ENCODE data around the gene SERPINA3.

SERPINA3 gene

GRCh38 chr14:94654071-94654861 is 42.1 kb downstream of the SERPINA3 start:
- TF ChIP-seq, protein P1, sequence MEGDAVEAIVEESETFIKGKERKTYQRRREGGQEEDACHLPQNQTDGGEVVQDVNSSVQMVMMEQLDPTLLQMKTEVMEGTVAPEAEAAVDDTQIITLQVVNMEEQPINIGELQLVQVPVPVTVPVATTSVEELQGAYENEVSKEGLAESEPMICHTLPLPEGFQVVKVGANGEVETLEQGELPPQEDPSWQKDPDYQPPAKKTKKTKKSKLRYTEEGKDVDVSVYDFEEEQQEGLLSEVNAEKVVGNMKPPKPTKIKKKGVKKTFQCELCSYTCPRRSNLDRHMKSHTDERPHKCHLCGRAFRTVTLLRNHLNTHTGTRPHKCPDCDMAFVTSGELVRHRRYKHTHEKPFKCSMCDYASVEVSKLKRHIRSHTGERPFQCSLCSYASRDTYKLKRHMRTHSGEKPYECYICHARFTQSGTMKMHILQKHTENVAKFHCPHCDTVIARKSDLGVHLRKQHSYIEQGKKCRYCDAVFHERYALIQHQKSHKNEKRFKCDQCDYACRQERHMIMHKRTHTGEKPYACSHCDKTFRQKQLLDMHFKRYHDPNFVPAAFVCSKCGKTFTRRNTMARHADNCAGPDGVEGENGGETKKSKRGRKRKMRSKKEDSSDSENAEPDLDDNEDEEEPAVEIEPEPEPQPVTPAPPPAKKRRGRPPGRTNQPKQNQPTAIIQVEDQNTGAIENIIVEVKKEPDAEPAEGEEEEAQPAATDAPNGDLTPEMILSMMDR (conservative IDR thresholded peaks at IDR 0.05; ENCODE audit: low read depth, low read length), result no peak
- DNase-seq (ENCODE audit: low read depth), result no peak
- H3K4me3 ChIP-seq (ENCODE audit: low read length), result no peak overlapping the region

DNA sequence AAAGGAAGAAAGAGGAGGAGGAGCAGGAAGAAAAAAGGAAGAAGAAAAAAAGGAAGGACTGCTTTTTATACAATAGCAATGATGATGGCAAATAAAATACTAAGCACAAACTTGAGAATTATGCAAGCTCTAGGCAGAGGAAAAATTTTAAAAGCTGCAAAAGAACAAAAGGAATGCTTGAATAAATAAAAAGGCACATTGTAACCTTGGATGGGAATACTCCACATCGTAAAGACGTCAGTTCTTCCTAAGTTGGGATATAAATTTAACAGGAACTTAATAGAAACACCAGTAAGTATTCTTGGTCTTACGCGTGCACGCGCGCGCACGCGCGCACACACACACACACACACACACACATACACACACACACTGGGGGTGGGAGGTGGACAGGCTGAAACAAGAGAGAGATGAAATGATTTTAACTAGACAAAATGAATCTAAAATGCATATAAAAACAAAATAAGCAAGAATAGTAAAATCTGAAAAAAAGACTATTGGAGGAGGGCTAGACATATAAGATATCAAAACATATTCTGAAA is 43.0 kb downstream of the SERPINA3 start:
- DNase-seq (ENCODE audit: low read depth), result no peak
- TF ChIP-seq, protein P1 (conservative IDR thresholded peaks at IDR 0.05; ENCODE audit: low read depth, low read length), result no peak
- H3K4me3 ChIP-seq (ENCODE audit: low read length), result no peak overlapping the region

- H3K4me3 ChIP-seq (ENCODE audit: low read length), result no peak overlapping the region
- TF ChIP-seq, protein P1 (conservative IDR thresholded peaks at IDR 0.05; ENCODE audit: low read depth, low read length), result no peak
- DNase-seq (ENCODE audit: low read depth), result no peak
Measured at GRCh38 chr14:94656043-94656442, 43.9 kb downstream of the SERPINA3 start.

DNA sequence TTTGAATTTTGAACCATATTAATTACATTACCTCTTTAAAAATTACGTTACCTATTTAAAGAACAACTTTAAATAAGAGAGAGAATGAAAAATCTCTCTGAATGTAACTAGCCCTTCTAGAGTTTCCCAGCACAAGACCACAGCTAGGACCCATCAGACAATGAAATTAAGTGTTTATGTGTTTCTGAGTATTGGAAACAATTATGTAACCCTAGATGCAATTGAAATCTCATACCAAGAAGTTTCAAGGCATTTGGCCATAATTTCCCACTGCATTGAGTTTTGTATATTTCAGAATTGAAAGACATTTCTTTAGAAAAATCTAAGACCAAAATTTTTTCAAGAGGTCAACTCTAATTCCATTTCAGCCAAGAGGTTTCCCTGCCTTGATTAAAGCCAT is 47.1 kb downstream of the SERPINA3 start:
- H3K4me3 ChIP-seq (ENCODE audit: low read length), result no peak overlapping the region
- DNase-seq (ENCODE audit: low read depth), result no peak
- TF ChIP-seq, protein P1 (conservative IDR thresholded peaks at IDR 0.05; ENCODE audit: low read depth, low read length), result no peak

DNA sequence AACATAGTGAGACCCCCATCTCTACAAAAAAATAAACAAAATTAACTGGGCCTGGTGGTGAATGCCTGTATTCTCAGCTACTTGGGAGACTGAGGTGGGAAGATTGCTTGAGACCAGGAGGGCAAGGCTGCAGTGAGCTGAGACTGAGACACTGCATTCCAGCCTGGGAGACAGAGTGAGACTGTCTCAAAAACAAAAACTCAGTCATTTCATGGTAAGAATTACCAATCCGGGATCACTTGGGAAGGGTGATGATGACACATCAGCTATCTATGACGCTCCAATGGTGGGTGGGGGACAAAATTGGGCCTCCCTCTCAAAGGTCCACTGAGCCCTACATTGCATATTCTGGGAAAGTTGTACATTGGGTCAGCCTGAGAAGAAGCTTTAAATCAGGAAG is 47.7 kb downstream of the SERPINA3 start:
- TF ChIP-seq, protein P1 (conservative IDR thresholded peaks at IDR 0.05; ENCODE audit: low read depth, low read length), result no peak
- no peak overlapping the region for H3K4me3 ChIP-seq (ENCODE audit: low read length)
- DNase-seq (ENCODE audit: low read depth), result no peak

GRCh38 chr14:94660306-94660946 is 48.2 kb downstream of the SERPINA3 start:
- no peak overlapping the region for H3K4me3 ChIP-seq (ENCODE audit: low read length)
- DNase-seq (ENCODE audit: low read depth), result no peak
- TF ChIP-seq, protein P1 (conservative IDR thresholded peaks at IDR 0.05; ENCODE audit: low read depth, low read length), result no peak
